Measurements from ENCODE around the gene TYMS. TPM values are rescaled to one million over a fixed set of nuclear protein-coding genes. Genes with fewer than 3 reads are reported as not detected.

TYMS gene
- total and polyA plus RNA-seq, 2 donors (not counting 3 experiments of a cell fraction or from before 2014, with no cell fraction given), result 136 to 200 TPM

GRCh38 chr18:709771-710170 lies 52.3 kb downstream of the TYMS start:
- H3K27me3 ChIP-seq (ENCODE audit: control insufficient read depth in 2 of 2, insufficient read depth in 2 of 2, low read length in 2 of 2), result no peaks in the 10 kb centered on the region
- H3K27ac ChIP-seq (ENCODE audit: insufficient read depth, low read depth, low read length), result no peak overlapping the region
- no peaks in the 10 kb centered on the region for H3K9me1 ChIP-seq (replicated peaks; ENCODE audit: control insufficient read depth, extremely low read depth, insufficient read depth, low read length)
- no peak for DNase-seq (ENCODE audit: low read depth, low spot score)
- POLR2A ChIA-PET, result no interaction called here
- dilution Hi-C loops (cut with MboI; ENCODE audit: extremely low pct_ligation_motif_present, low sequenced_read_pairs) (no loop called here), intact Hi-C loops (cut with micrococcal nuclease) (no loop called here)
- FAIRE-seq, result no peak
- CTCF ChIA-PET, result interaction anchor here (1.9 kb wide), 1 partner anchor 120 kb away, joined by 10 read pairs; no protein-coding TSS in a partner anchor
- TF ChIP-seq CTCF (IDR thresholded peaks at IDR 0.05; ENCODE audit: extremely low read depth in 1 of 2, insufficient read depth in 1 of 2, low read depth in 1 of 2, low read length in 2 of 2) (no peak), POLR2AphosphoS5 (IDR thresholded peaks at IDR 0.05; ENCODE audit: insufficient read depth, low read depth, low read length) (no peak), JUN (IDR thresholded peaks at IDR 0.05; ENCODE audit: borderline replicate concordance, insufficient read depth, insufficient read length, low read depth) (no peak), MYC (IDR thresholded peaks at IDR 0.05; ENCODE audit: low read depth, low read length) (no peak)
- BruUV-seq (replicated peaks), result no TSS peak
- peaks cover 5% of the 10 kb centered on the region for H3K4me1 ChIP-seq (ENCODE audit: control insufficient read depth, extremely low read depth, insufficient read depth, low read length)
- peaks cover 44% of the 10 kb centered on the region for H3K79me2 ChIP-seq (ENCODE audit: control insufficient read depth, insufficient read depth, low read length)
- H3K9ac ChIP-seq (replicated peaks; ENCODE audit: extremely low read depth, insufficient read depth, low read length), result no peak overlapping the region
- H3K4me2 ChIP-seq (ENCODE audit: insufficient read depth, low read length), result no peak overlapping the region
- no peak overlapping the region for H3K4me3 ChIP-seq (replicated peaks in 1 of 3; ENCODE audit: insufficient read depth in 1 of 3, low read depth in 1 of 3, low read length in 3 of 3)
- H2AFZ ChIP-seq (ENCODE audit: low read depth, low read length), result no peak overlapping the region
- no peaks in the 10 kb centered on the region for H4K20me1 ChIP-seq (replicated peaks; ENCODE audit: control insufficient read depth, extremely low read depth, insufficient read depth, low read length)
- H3K9me3 ChIP-seq (replicated peaks; ENCODE audit: control insufficient read depth, insufficient read depth, low read length), result no peaks in the 10 kb centered on the region
- peaks cover 0 to 3% of the 10 kb centered on the region in 2 experiments for H3K36me3 ChIP-seq (ENCODE audit: control insufficient read depth in 2 of 2, extremely low read depth in 1 of 2, insufficient read depth in 2 of 2, low read length in 2 of 2)
